Heart left ventricle (tissue), 16 donors: ENCODE measurements around the gene B4GALNT3. TPM values are rescaled to one million over a fixed set of nuclear protein-coding genes. Genes with fewer than 3 reads are reported as not detected.

Experiments
- ATAC-seq, 4 donors: fragments of 200-7000 bp; cut with Tn5 transposase; one replicate each; pipeline ENCODE4 v1.9.1; 2020 to 2022; ENCODE audit warnings: moderate library complexity in 4 of 4, mild to moderate bottlenecking in 3 of 4, moderate number of reproducible peaks in 1 of 4
- DNase-seq, 5 donors: peaks; one replicate each; pipeline ENCODE4 v3.0.0-alpha.2; 2020
- H3K27ac ChIP-seq, 12 donors: fragments of 200-600 bp; sonication (generic) in 4 of 12; one replicate each; pipeline versions ENCODE4 v1.5.0 to v1.8.0; 2016 to 2022; ENCODE audit warnings: mild to moderate bottlenecking in 2 of 12
- H3K27me3 ChIP-seq, 9 donors: fragments of 200-600 bp; sonication (generic) in 2 of 9; one replicate each; pipeline versions ENCODE4 v1.5.1 to v1.8.0; 2016 to 2022; ENCODE audit warnings: mild to moderate bottlenecking in 3 of 9
- H3K36me3 ChIP-seq, 9 donors: fragments of 200-600 bp; sonication (generic) in 2 of 9; one replicate each; pipeline versions ENCODE4 v1.5.0 to v1.8.0; 2018 to 2022; ENCODE audit warnings: mild to moderate bottlenecking in 2 of 9
- H3K4me1 ChIP-seq, 12 donors: fragments of 200-600 bp; sonication (generic) in 4 of 12; one replicate each; pipeline versions ENCODE4 v1.5.0 to v1.8.0; 2016 to 2022; ENCODE audit warnings: mild to moderate bottlenecking in 3 of 12
- H3K4me3 ChIP-seq, 12 donors: fragments of 200-600 bp; sonication (generic) in 4 of 12; one replicate each; pipeline versions ENCODE4 v1.5.0 to v1.8.0; 2017 to 2022; ENCODE audit warnings: mild to moderate bottlenecking in 9 of 12, moderate library complexity in 4 of 12
- H3K9me3 ChIP-seq, 12 donors: fragments of 200-600 bp; sonication (generic) in 4 of 12; one replicate each; pipeline versions ENCODE4 v1.5.0 to v1.8.0; 2016 to 2022; ENCODE audit warnings: mild to moderate bottlenecking in 1 of 12
- CTCF ChIP-seq, 12 donors: fragments of 200-600 bp; sonication (generic) in 4 of 12; IDR thresholded peaks; one replicate each; pipeline versions ENCODE4 v1.5.0 to v1.8.0; 2018 to 2022; ENCODE audit warnings: antibody characterized with exemption in 12 of 12, mild to moderate bottlenecking in 5 of 12
- POLR2A ChIP-seq, 2 donors: fragments of 450-650 bp; IDR thresholded peaks; one replicate each; pipeline ENCODE4 v1.6.1; 2017; ENCODE audit warnings: antibody characterized with exemption in 2 of 2, mild to moderate bottlenecking in 2 of 2, moderate library complexity in 2 of 2
- WGBS, 4 donors: extraction: QIAGEN DNeasy Blood & Tissue Kit in 2 of 4; methylation state at CpG; one replicate each; pipeline versions ENCODE4 v1.1.5 to v1.1.7; 2013 to 2018; 5-methylcytosine and 5-hydroxymethylcytosine counted together
- intact Hi-C, 10 donors: fragments of 100-400 bp; cut with DNase I; formaldehyde crosslinking; loops; one replicate each; pipeline versions ENCODE4 v1.11.1 to v1.14.2; 2022
- polyA plus RNA-seq, 2 donors: library from polyadenylated mRNA; stranded (reverse); fragments of 200-250 nt; gene quantifications; one replicate each; pipeline ENCODE4 v1.2.3, GENCODE V29; 2013
- total RNA-seq, 9 donors: library from RNA; depleted of rRNA in 2 of 9; stranded (reverse); fragments of >200 nt in 2 of 9; fragmentation: NEBNext Ultra II Directional in 3 of 9; extraction: Animal tissue kit (Norgen Biotek cat#: 25700) in 3 of 9; gene quantifications; one replicate each; pipeline versions ENCODE4 v1.1.0 to v1.2.4, GENCODE V29; 2016 to 2023
- donor health status: ischemic (EF 13 %, LVEDD 7.1; RV severe dilation, severe dysfunction).
- donor health status: healthy with polysubstance abuse.
- donor health status: DM: no; HTN: yes; CAD: no.
- donor health status: DM: no; HTN: no; CAD: no.
- donor health status: ischemic (EF 25% LVEDD 6.9; RV normal size, moderate dysfunction).
- donor health status: ischemic (EF 25% LVEDD 5.7; RV mildly dilated, moderate dysfunction).
- donor health status: healthy.
- donor health status: DM: yes; HTN: yes; CAD: no.
- donor health status: ischemic (EF 35%, LVEDD 5.7; RV mildly dilated, moderate dysfunction).
- donor health status: nonischemic (EF 11% LVEDD 7.7; RV severe dilation, severe dysfunction).
- donor health status: DM: yes; HTN: yes; CAD: no.
- donor health status: PGD.
- donor health status: ischemic (EF 29% LVEDD 5.4; RV normal size, mild dysfunction).
- donor health status: nonischemic (EF 23%, LVEDD 6.1; RV moderate dilation, normal function).

B4GALNT3 gene
- total and polyA plus RNA-seq, 11 donors = 19.3 to 59.4 (median 34.1) TPM

- Histone ChIP-seq H3K4me3 (no peak overlapping the region), H3K36me3 (no peaks in the 10 kb centered on the region), H3K27ac (peak overlapping the region in 1 of 12 donors; percentile 97), H3K27me3 (no peaks in the 10 kb centered on the region), H3K9me3 (no peaks in the 10 kb centered on the region), H3K4me1 (peaks cover 14 to 93% (median 49%) of the 10 kb centered on the region in 12 donors)
- intact Hi-C loops = no loop called here
- WGBS, 4 donors = 94 to 99% (median 95%) methylated on average over 3 of the region's 3 CpGs
- no peak for ATAC-seq
- no peak for DNase-seq
- no peak for TF ChIP-seq CTCF (IDR thresholded peaks at IDR 0.05)
- no peak for TF ChIP-seq POLR2A (IDR thresholded peaks at IDR 0.05)
Observed at GRCh38 chr12:611721-612120, 152.0 kb downstream of the B4GALNT3 start.

GRCh38 chr12:612293-612692 lies 152.6 kb downstream of the B4GALNT3 start:
- Histone ChIP-seq H3K4me1 (peaks cover 11 to 93% (median 49%) of the 10 kb centered on the region in 12 donors), H3K9me3 (no peaks in the 10 kb centered on the region), H3K36me3 (no peaks in the 10 kb centered on the region), H3K27me3 (no peaks in the 10 kb centered on the region), H3K27ac (peak overlapping the region in 1 of 12 donors; percentile 97), H3K4me3 (no peak overlapping the region)
- ATAC-seq = no peak
- TF ChIP-seq CTCF (IDR thresholded peaks at IDR 0.05) = no peak
- no peak for TF ChIP-seq POLR2A (IDR thresholded peaks at IDR 0.05)
- DNase-seq = no peak
- 87 to 93% (median 91%) methylated on average over 7 of the region's 7 CpGs for WGBS, 4 donors
- intact Hi-C loops = no loop called here

GRCh38 chr12:612886-613285 lies 153.1 kb downstream of the B4GALNT3 start:
- Histone ChIP-seq H3K36me3 (no peaks in the 10 kb centered on the region), H3K9me3 (no peaks in the 10 kb centered on the region), H3K27me3 (no peaks in the 10 kb centered on the region), H3K4me1 (peaks cover 11 to 93% (median 49%) of the 10 kb centered on the region in 12 donors), H3K27ac (peak overlapping the region in 1 of 12 donors; percentile 13), H3K4me3 (no peak overlapping the region)
- TF ChIP-seq POLR2A (IDR thresholded peaks at IDR 0.05) (no peak), CTCF (IDR thresholded peaks at IDR 0.05) (no peak)
- ATAC-seq (no peak), DNase-seq (no peak)
- intact Hi-C loops = no loop called here
- WGBS, 4 donors = 82 to 87% (median 84%) methylated on average over 4 of the region's 4 CpGs

Other genes starting within 250 kb of the B4GALNT3 start
- gene SLC6A12, start 245.8 kb upstream of the B4GALNT3 start, total RNA-seq = 1 to 10 TPM in 4 of 9 donors, under 1 TPM in 4, not detected in 1; 0.63 to 3.8 (median 0.99) TPM
- gene SLC6A12, start 245.8 kb upstream of the B4GALNT3 start, polyA plus RNA-seq = under 1 TPM; 0.11 to 0.80 TPM
- gene SLC6A13, start 197.1 kb upstream of the B4GALNT3 start, total RNA-seq = 1 to 10 TPM in 8 of 9 donors, under 1 TPM in 1; 0.87 to 4.6 (median 2.6) TPM
- gene SLC6A13, start 197.1 kb upstream of the B4GALNT3 start, polyA plus RNA-seq = 1 to 10 TPM in 1 of 2 donors, under 1 TPM in 1; 0.79 to 4.3 TPM
- 10 to 100 TPM; 21.8 to 55.6 (median 34.6) TPM for gene KDM5A, start 70.6 kb upstream of the B4GALNT3 start, total RNA-seq
- 1 to 10 TPM; 4.7 to 9.3 TPM for gene KDM5A, start 70.6 kb upstream of the B4GALNT3 start, polyA plus RNA-seq
- gene CCDC77, start 58.3 kb upstream of the B4GALNT3 start, total RNA-seq = 1 to 10 TPM; 1.3 to 4.6 (median 2.6) TPM
- gene CCDC77, start 58.3 kb upstream of the B4GALNT3 start, polyA plus RNA-seq = 1 to 10 TPM; 2.9 to 3.0 TPM
- 1 to 10 TPM; 2.8 to 9.1 (median 5.2) TPM for gene NINJ2, start 203.5 kb downstream of the B4GALNT3 start, total RNA-seq
- gene NINJ2, start 203.5 kb downstream of the B4GALNT3 start, polyA plus RNA-seq = 10 to 100 TPM in 1 of 2 donors, 1 to 10 TPM in 1; 4.2 to 15.0 TPM